ENCODE results near the gene GUCY2F.

DNA sequence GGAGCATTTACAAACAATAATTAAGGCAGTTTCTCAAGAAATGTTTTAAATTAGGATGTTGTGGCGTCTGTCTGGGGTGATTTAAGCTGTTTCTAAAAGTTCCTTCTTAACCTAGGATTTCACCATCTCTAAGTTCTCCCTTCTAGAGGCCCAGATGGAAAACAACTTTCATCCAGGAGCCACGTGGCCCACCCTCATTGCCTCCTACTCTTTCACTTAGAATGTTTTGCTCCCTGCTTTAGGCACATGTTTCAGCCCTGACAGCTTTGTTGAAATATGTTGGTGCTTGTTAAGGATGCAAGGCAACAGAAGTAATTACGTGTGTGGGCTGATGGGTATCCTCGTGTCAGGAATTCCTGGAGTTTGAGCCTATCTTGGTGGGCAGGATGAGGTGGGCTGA lies 131.3 kb downstream of the GUCY2F start:
- TF ChIP-seq, protein P1, sequence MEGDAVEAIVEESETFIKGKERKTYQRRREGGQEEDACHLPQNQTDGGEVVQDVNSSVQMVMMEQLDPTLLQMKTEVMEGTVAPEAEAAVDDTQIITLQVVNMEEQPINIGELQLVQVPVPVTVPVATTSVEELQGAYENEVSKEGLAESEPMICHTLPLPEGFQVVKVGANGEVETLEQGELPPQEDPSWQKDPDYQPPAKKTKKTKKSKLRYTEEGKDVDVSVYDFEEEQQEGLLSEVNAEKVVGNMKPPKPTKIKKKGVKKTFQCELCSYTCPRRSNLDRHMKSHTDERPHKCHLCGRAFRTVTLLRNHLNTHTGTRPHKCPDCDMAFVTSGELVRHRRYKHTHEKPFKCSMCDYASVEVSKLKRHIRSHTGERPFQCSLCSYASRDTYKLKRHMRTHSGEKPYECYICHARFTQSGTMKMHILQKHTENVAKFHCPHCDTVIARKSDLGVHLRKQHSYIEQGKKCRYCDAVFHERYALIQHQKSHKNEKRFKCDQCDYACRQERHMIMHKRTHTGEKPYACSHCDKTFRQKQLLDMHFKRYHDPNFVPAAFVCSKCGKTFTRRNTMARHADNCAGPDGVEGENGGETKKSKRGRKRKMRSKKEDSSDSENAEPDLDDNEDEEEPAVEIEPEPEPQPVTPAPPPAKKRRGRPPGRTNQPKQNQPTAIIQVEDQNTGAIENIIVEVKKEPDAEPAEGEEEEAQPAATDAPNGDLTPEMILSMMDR (IDR thresholded peaks at IDR 0.05; ENCODE audit: extremely low read depth in 1 of 2, insufficient read depth in 1 of 2, low read depth in 1 of 2, low read length in 2 of 2): no peak
- TF ChIP-seq POLR2A (IDR thresholded peaks at IDR 0.05; ENCODE audit: low read depth, low read length) (no peak), EZH2 (IDR thresholded peaks at IDR 0.05; ENCODE audit: borderline replicate concordance, low read depth, low read length, severe bottlenecking) (no peak), GATA2 (IDR thresholded peaks at IDR 0.05; ENCODE audit: insufficient read depth, insufficient read length, low read depth, low read length) (no peak)

Measured in endothelial cell of umbilical vein (primary cell).